A673 (cell line): Measurements from ENCODE around the gene RABIF. TPM values are rescaled to one million over a fixed set of nuclear protein-coding genes. Genes with fewer than 3 reads are reported as not detected.
"Not testable (repeated sequence)": the region's sequence is repeated elsewhere in the genome, so short reads cannot be mapped to it uniquely, and the experiment has no call there.

Experiments used
- BruUV-seq: library from RNA; stranded (reverse); fragments of 400-500 nt; replicated peaks from 2 replicates; lab custom pipeline; 2021; lab: Mats Ljungman, UMichigan
- CTCF ChIA-PET: fragments of 300-600 bp; sonication (Branson Sonifier 250); formaldehyde crosslinking; loops from one replicate; lab custom pipeline; 2022; ENCODE audit warnings: antibody characterized with exemption; lab: Charles Lee
- POLR2A ChIA-PET: fragments of 300-600 bp; sonication (Branson Sonifier 250); formaldehyde crosslinking; loops from one replicate; lab custom pipeline; 2022; ENCODE audit warnings: antibody characterized with exemption; ENCODE audit not compliant: low non-redundant PET; lab: Charles Lee
- DNase-seq: peaks from one replicate; pipeline ENCODE4 v3.0.0-alpha.2; 2015; ENCODE audit warnings: low spot score
- H3K27ac ChIP-seq: fragments of 200-600 bp; sonication (generic); 2 replicates; pipeline ENCODE4 v1.5.1; 2016; ENCODE audit warnings: mixed run types, low read depth, mild to moderate bottlenecking, mixed read lengths, antibody characterized with exemption, low read length; ENCODE audit not compliant: poor library complexity, severe bottlenecking
- H3K27me3 ChIP-seq: fragments of 200-600 bp; sonication (generic); replicated peaks from 2 replicates; pipeline ENCODE4 v1.6.1; 2017; ENCODE audit warnings: mixed run types, low read depth, mild to moderate bottlenecking, mixed read lengths, antibody characterized with exemption, low read length; ENCODE audit not compliant: insufficient read depth, poor library complexity
- H3K36me3 ChIP-seq: fragments of 200-600 bp; sonication (generic); 2 replicates; pipeline ENCODE4 v1.6.1; 2016; ENCODE audit warnings: mixed run types, mild to moderate bottlenecking, mixed read lengths, antibody characterized with exemption, low read length; ENCODE audit not compliant: insufficient read depth, poor library complexity, severe bottlenecking
- H3K4me1 ChIP-seq: fragments of 200-600 bp; sonication (generic); 2 replicates; pipeline ENCODE4 v1.6.1; 2017; ENCODE audit warnings: mixed run types, mild to moderate bottlenecking, mixed read lengths, antibody characterized with exemption, low read length; ENCODE audit not compliant: insufficient read depth, poor library complexity, severe bottlenecking
- H3K4me3 ChIP-seq: fragments of 200-600 bp; sonication (generic); 2 replicates; pipeline ENCODE4 v1.5.1; 2016; ENCODE audit warnings: low read depth, mixed run types, mild to moderate bottlenecking, mixed read lengths, low read length; ENCODE audit not compliant: poor library complexity, severe bottlenecking
- H3K9me3 ChIP-seq: fragments of 200-600 bp; sonication (generic); 2 replicates; pipeline ENCODE4 v1.6.1; 2016; ENCODE audit warnings: mixed run types, low read depth, mild to moderate bottlenecking, mixed read lengths, antibody characterized with exemption, low read length; ENCODE audit not compliant: poor library complexity, severe bottlenecking
- EZH2 ChIP-seq: fragments of 200-600 bp; sonication (generic); IDR thresholded peaks from 2 replicates; pipeline ENCODE4 v1.6.1; 2017; ENCODE audit warnings: borderline replicate concordance, low read depth, mild to moderate bottlenecking, mixed read lengths, antibody characterized with exemption, low read length; ENCODE audit not compliant: poor library complexity, severe bottlenecking
- intact Hi-C: fragments of 100-400 bp; cut with micrococcal nuclease; formaldehyde crosslinking; loops from one replicate; pipeline ENCODE4 v1.10.0; 2022; ENCODE audit not compliant: unreplicated experiment
- total RNA-seq: library from RNA; stranded (reverse); gene quantifications from 2 replicates; pipeline ENCODE4 v1.2.3, GENCODE V29; 2021
- TF ChIP-seq, protein P1 (sequence below): fragments of 300-800, 200-600 bp; sonication (generic); conservative IDR thresholded peaks from 2 replicates; pipeline ENCODE4 v1.5.1; 2017; ENCODE audit warnings: low read depth, mild to moderate bottlenecking, antibody characterized with exemption, low read length, moderate library complexity, mixed read lengths

The RABIF gene
- total RNA-seq, 1 experiment from 2014 or later, result 12.2 TPM

DNA sequence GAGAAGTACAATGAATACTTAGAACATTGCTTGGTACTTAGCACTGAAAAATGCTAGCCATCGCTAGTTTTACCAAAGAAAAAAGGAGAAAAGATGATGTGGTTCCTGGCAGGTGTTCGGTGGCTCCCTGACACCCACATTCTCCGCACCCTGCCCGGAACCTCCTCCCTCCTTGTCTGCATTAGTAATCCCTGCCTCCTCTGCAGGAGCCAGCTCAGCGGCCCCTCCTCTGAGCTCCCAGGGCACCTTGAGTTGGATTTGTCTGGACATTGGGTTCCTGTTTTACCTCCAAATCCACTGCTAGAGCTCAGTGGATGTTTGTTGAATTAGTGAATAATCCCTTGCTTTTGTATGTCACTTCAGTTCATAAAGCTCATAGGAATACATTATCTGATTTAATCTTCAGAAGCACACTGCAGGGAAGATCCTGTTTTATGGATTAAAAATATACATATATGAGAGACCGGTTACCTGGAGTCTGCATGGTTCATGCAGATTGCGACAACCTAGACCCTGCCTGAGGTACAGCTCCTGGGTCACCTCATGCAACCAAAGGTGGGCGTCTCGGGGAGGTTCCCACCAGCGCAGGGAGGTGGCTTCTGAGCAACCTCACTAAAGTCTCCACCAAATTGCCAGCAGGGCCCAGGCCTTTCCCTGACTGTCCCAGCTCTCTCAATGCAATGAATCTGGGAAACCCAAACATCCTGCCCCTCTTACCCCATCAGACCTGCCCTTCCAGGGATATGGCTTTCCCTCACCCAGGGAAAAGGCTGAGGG lies 54.0 kb downstream of the RABIF start:
- no TSS peak for BruUV-seq
- no peaks in the 10 kb centered on the region for H3K9me3 ChIP-seq
- POLR2A ChIA-PET, result no interaction called here
- H3K4me1 ChIP-seq, result no peaks in the 10 kb centered on the region
- CTCF ChIA-PET, result no interaction called here
- no peak for DNase-seq
- H3K27ac ChIP-seq, result no peak overlapping the region
- H3K36me3 ChIP-seq, result no peaks in the 10 kb centered on the region
- H3K27me3 ChIP-seq, result no peaks in the 10 kb centered on the region
- no peak overlapping the region for H3K4me3 ChIP-seq
- TF ChIP-seq EZH2, result no peak
- TF ChIP-seq, protein P1, sequence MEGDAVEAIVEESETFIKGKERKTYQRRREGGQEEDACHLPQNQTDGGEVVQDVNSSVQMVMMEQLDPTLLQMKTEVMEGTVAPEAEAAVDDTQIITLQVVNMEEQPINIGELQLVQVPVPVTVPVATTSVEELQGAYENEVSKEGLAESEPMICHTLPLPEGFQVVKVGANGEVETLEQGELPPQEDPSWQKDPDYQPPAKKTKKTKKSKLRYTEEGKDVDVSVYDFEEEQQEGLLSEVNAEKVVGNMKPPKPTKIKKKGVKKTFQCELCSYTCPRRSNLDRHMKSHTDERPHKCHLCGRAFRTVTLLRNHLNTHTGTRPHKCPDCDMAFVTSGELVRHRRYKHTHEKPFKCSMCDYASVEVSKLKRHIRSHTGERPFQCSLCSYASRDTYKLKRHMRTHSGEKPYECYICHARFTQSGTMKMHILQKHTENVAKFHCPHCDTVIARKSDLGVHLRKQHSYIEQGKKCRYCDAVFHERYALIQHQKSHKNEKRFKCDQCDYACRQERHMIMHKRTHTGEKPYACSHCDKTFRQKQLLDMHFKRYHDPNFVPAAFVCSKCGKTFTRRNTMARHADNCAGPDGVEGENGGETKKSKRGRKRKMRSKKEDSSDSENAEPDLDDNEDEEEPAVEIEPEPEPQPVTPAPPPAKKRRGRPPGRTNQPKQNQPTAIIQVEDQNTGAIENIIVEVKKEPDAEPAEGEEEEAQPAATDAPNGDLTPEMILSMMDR, result no peak
- intact Hi-C loops, result no loop called here

DNA sequence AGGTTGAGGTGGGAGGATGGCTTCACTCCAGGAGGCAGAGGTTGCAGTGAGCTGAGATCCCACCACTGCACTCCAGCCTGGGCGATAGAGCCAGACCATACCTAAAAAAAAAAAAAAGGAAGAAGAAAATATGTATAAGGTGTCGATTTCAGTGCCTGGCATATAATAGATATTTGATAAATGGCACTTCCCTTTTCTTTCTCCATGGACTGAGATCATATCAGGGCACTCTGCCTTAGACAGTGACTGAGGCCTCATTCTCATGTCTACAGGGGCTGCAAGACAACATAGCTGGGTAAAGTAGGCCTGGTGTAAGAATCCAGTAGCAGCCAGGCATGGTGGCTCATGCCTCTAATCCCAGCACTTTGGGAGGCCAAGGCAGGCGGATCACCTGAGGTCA lies 57.0 kb downstream of the RABIF start:
- TF ChIP-seq, protein P1, result no peak
- TF ChIP-seq EZH2, result no peak
- H3K27me3 ChIP-seq, result no peaks in the 10 kb centered on the region
- no peaks in the 10 kb centered on the region for H3K36me3 ChIP-seq
- DNase-seq, result no peak
- no peaks in the 10 kb centered on the region for H3K9me3 ChIP-seq
- BruUV-seq, result no TSS peak
- ChIA-PET POLR2A (no interaction called here), CTCF (no interaction called here)
- H3K4me3 ChIP-seq, result no peak overlapping the region
- intact Hi-C loops, result no loop called here
- H3K4me1 ChIP-seq, result no peaks in the 10 kb centered on the region
- H3K27ac ChIP-seq, result no peak overlapping the region

DNA sequence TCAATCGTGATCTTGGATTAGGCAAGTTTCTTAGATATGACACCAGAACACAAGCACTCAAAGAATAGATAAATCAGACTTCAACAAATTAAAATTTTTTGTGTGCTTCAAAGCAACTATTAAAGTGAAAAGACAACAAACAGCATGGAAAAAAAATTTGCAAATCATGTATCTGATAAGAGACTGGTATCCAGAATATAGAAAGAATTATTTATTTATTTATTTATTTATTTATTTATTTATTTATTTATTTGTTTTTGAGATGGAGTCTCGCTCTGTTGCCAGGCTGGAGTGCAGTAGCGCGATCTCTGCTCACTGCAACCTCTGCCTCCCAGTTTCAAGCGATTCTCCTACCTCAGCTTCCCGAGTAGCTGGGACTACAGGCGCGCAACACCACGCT lies 59.7 kb downstream of the RABIF start:
- CTCF ChIA-PET, H3K4me3 ChIP-seq, H3K9me3 ChIP-seq, intact Hi-C loops, H3K4me1 ChIP-seq, H3K36me3 ChIP-seq, DNase-seq, H3K27ac ChIP-seq, BruUV-seq, H3K27me3 ChIP-seq, POLR2A ChIA-PET: not testable (repeated sequence)

Other genes starting within 250 kb of the RABIF start
- gene SYT2, start 178.7 kb downstream of the RABIF start, total RNA-seq, result 0.69 and 0.92 TPM in 2 replicates
- gene KDM5B, start 80.7 kb downstream of the RABIF start, total RNA-seq, result 71.2 and 73.8 TPM in 2 replicates
- 0.84 and 1.7 TPM in 2 replicates for gene PCAT6, start 78.2 kb downstream of the RABIF start, total RNA-seq
- gene KLHL12, start 38.1 kb upstream of the RABIF start, total RNA-seq, result 17.8 and 22.9 TPM in 2 replicates
- gene ADIPOR1, start 69.2 kb upstream of the RABIF start, total RNA-seq, result 79.1 and 81.4 TPM in 2 replicates
- 27.8 and 28.3 TPM in 2 replicates for gene CYB5R1, start 78.1 kb upstream of the RABIF start, total RNA-seq
- 65.1 and 68.4 TPM in 2 replicates for gene TMEM183A, start 118.2 kb upstream of the RABIF start, total RNA-seq
- gene PPFIA4, start 137.3 kb upstream of the RABIF start, total RNA-seq, result 2.5 and 3.0 TPM in 2 replicates
- gene MYOG, start 196.9 kb upstream of the RABIF start, total RNA-seq, result not detected in 2 replicates
- gene ADORA1, start 238.6 kb upstream of the RABIF start, total RNA-seq, result 0.74 and 1.2 TPM in 2 replicates